RWPE2 (cell line): ENCODE results near the gene PRKCH.

Experiments
- ATAC-seq: fragments of 200-7000 bp; cut with Tn5 transposase; 3 replicates; pipeline ENCODE4 v1.9.1; 2021; ENCODE audit warnings: low read depth
- DNase-seq: peaks from one replicate; pipeline ENCODE4 v3.0.0-alpha.2; 2020; ENCODE audit warnings: low spot score
- H3K27ac ChIP-seq: fragments of 450-650 bp; 2 replicates; pipeline ENCODE4 v1.5.1; 2017; ENCODE audit warnings: mild to moderate bottlenecking; ENCODE audit not compliant: poor library complexity, severe bottlenecking
- H3K27me3 ChIP-seq: fragments of 250-450 bp; sonication (Bioruptor Pico); 2 replicates; pipeline ENCODE4 v1.5.1; 2021; ENCODE audit warnings: mild to moderate bottlenecking, moderate library complexity; ENCODE audit not compliant: insufficient read depth, poor library complexity, severe bottlenecking
- H3K36me3 ChIP-seq: fragments of 250-450 bp; sonication (Bioruptor Pico); 2 replicates; pipeline ENCODE4 v1.5.1; 2020; ENCODE audit warnings: low read depth, mild to moderate bottlenecking, moderate library complexity
- H3K4me1 ChIP-seq: fragments of 250-450 bp; sonication (Bioruptor Pico); 2 replicates; pipeline ENCODE4 v1.5.1; 2021; ENCODE audit warnings: mild to moderate bottlenecking, moderate library complexity; ENCODE audit not compliant: insufficient read depth, poor library complexity, severe bottlenecking
- H3K4me3 ChIP-seq: fragments of 250-450 bp; sonication (Bioruptor Pico); 2 replicates; pipeline ENCODE4 v1.5.1; 2021; ENCODE audit warnings: mild to moderate bottlenecking, moderate library complexity; ENCODE audit not compliant: severe bottlenecking
- H3K9me3 ChIP-seq: fragments of 250-450 bp; sonication (Bioruptor Pico); 2 replicates; pipeline ENCODE4 v1.5.1; 2021; ENCODE audit warnings: mild to moderate bottlenecking, moderate library complexity; ENCODE audit not compliant: severe bottlenecking
- TF ChIP-seq, protein P1 (sequence below): fragments of 450-650 bp; IDR thresholded peaks from one replicate; pipeline ENCODE4 v1.5.1; 2017; ENCODE audit warnings: mild to moderate bottlenecking, moderate library complexity; ENCODE audit not compliant: poor library complexity, severe bottlenecking

The PRKCH gene

DNA sequence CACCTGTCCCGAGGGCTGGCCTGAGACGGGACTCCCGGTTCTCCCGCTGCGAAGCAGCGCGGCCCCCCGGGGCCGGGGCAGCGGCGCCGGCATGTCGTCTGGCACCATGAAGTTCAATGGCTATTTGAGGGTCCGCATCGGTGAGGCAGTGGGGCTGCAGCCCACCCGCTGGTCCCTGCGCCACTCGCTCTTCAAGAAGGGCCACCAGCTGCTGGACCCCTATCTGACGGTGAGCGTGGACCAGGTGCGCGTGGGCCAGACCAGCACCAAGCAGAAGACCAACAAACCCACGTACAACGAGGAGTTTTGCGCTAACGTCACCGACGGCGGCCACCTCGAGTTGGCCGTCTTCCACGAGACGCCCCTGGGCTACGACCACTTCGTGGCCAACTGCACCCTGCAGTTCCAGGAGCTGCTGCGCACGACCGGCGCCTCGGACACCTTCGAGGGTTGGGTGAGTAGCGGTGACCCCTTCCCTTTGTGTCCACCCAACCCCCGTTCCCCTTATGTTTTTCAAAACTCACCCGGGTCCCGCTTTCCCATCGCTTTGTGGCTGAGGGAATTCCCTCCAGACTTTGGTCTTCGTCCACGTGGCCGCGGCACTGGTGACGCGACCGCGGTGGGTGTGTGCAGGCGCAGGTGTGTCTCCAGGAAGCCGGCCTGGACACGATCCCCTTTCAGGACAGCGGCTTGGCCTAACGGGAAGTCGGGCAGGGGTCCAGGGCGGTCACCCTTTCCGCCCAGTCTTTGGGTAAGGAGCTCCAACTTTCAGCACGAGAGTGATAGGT lies 826 bp downstream of the PRKCH start:
- ATAC-seq (peak; percentile 59), DNase-seq (peak; percentile 87)
- Histone ChIP-seq H3K4me1 (peaks cover 17% of the 10 kb centered on the region), H3K27me3 (no peaks in the 10 kb centered on the region), H3K27ac (peak overlapping the region; percentile 68), H3K9me3 (no peaks in the 10 kb centered on the region), H3K4me3 (peak overlapping the region; percentile 54), H3K36me3 (peaks cover 12% of the 10 kb centered on the region)
- TF ChIP-seq, protein P1, sequence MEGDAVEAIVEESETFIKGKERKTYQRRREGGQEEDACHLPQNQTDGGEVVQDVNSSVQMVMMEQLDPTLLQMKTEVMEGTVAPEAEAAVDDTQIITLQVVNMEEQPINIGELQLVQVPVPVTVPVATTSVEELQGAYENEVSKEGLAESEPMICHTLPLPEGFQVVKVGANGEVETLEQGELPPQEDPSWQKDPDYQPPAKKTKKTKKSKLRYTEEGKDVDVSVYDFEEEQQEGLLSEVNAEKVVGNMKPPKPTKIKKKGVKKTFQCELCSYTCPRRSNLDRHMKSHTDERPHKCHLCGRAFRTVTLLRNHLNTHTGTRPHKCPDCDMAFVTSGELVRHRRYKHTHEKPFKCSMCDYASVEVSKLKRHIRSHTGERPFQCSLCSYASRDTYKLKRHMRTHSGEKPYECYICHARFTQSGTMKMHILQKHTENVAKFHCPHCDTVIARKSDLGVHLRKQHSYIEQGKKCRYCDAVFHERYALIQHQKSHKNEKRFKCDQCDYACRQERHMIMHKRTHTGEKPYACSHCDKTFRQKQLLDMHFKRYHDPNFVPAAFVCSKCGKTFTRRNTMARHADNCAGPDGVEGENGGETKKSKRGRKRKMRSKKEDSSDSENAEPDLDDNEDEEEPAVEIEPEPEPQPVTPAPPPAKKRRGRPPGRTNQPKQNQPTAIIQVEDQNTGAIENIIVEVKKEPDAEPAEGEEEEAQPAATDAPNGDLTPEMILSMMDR, result no peak

DNA sequence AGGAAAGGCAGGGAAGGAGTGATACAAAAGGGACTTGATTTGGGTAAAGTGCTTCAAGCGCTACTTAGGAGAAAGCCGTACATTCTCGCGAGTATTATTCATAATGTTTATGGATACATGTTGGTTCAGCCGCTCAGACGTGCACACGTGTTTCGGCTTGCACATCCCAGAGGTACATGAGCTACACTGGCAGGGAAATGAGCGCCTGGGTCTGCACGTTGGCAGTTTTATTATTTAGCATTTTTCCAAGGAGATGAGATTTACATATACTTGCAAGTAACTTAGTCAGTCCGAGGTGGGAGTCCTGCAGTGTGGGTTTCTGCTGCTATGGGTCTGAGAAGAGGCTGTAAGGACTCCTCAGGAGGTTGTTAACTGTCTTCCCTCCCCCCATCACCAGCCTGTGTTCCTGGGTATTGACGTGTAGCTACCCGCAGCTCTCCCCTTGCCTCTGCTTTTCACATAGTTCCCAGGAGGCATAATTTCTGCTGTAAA lies 1.5 kb downstream of the PRKCH start:
- Histone ChIP-seq H3K9me3 (no peaks in the 10 kb centered on the region), H3K27me3 (no peaks in the 10 kb centered on the region), H3K27ac (peak overlapping the region; percentile 68), H3K4me3 (peak overlapping the region; percentile 54), H3K36me3 (peaks cover 12% of the 10 kb centered on the region), H3K4me1 (peaks cover 18% of the 10 kb centered on the region)
- TF ChIP-seq, protein P1, result no peak
- DNase-seq (peak; percentile 80), ATAC-seq (peak; percentile 82)

DNA sequence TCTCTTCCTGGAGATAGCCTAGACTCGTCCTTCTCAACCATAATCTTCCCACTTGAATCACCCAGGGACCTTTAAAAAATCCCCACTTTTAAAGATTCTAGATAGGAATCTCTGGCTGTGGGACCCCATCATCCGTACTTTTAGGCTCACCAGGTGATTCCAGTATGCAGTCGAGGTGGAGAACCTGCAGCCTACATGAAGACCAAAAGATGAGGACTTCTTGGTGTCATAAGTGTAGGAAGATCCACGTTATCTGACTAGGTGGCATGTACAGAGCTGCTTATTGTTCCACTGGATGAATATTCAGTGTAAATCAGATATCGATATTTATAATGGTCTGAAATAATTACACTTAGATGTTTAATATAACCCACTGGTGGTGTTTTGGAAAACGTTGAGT lies 2.6 kb downstream of the PRKCH start:
- TF ChIP-seq, protein P1, result no peak
- Histone ChIP-seq H3K4me1 (peaks cover 21% of the 10 kb centered on the region), H3K27me3 (no peaks in the 10 kb centered on the region), H3K4me3 (no peak overlapping the region), H3K36me3 (peaks cover 12% of the 10 kb centered on the region), H3K9me3 (no peaks in the 10 kb centered on the region), H3K27ac (peak overlapping the region; percentile 68)
- DNase-seq (no peak), ATAC-seq (no peak)

DNA sequence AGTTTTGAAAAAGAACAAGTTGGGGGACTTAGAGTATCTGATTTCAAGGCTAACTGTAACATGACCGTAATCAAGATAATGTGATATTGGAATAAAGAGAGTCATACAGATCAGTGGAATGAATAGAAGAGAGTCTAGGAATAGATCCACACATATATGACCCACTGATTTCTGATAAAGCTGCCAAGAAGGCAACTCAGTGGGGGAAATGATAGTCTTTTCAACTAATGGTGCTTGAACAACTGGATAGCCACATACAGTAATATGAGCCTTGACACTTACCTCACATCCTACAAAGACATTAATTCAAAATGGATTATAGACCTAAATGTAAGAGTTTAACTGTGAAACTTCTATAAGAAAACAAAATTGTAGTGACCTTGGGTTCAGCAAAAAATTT lies 3.8 kb downstream of the PRKCH start:
- no peaks in the 10 kb centered on the region for H3K9me3 ChIP-seq
- TF ChIP-seq, protein P1, result no peak
- ATAC-seq, result no peak
- H3K4me3 ChIP-seq, result no peak overlapping the region
- no peak for DNase-seq
- peaks cover 12% of the 10 kb centered on the region for H3K36me3 ChIP-seq
- peaks cover 21% of the 10 kb centered on the region for H3K4me1 ChIP-seq
- no peaks in the 10 kb centered on the region for H3K27me3 ChIP-seq
- no peak overlapping the region for H3K27ac ChIP-seq

DNA sequence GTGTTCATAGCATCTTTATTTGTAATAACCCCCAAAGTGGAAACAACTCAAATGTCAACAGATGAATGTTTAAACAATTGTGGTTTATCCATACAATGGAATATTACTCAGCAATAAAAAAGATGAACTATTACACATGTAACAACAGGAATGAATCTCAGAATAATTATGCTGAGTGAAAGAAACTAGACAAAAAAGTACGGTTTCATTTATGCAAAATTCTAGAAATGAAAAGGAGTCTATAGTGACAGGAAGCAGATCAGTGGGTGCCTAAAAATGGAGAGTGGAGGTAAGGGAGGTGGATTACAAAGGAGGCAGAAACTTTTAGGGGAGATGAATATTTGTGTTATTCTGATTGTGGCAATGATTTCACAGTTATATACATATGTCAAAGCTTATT lies 4.8 kb downstream of the PRKCH start:
- no peak for ATAC-seq
- peak overlapping the region; percentile 32 for H3K27ac ChIP-seq
- no peak overlapping the region for H3K4me3 ChIP-seq

More for the DNA sequence above, 4.8 kb downstream of the PRKCH start:
- peaks cover 12% of the 10 kb centered on the region for H3K36me3 ChIP-seq
- peaks cover 21% of the 10 kb centered on the region for H3K4me1 ChIP-seq
- DNase-seq, result no peak
- no peaks in the 10 kb centered on the region for H3K9me3 ChIP-seq
- H3K27me3 ChIP-seq, result no peaks in the 10 kb centered on the region
- TF ChIP-seq, protein P1, result no peak
